ENCODE data around the gene STK32C.
"Not testable (repeated sequence)": the region's sequence is repeated elsewhere in the genome, so short reads cannot be mapped to it uniquely, and the experiment has no call there.

The STK32C gene

GRCh38 chr10:132230557-132231210 is 77.1 kb downstream of the STK32C start:
- no peak for DNase-seq (ENCODE audit: low read depth)

- no peak for DNase-seq (ENCODE audit: low read depth)
These were observed 77.8 kb downstream of the STK32C start for GRCh38 chr10:132229834-132230556.

GRCh38 chr10:132229096-132229495 is 78.7 kb downstream of the STK32C start:
- no peak for DNase-seq (ENCODE audit: low read depth)

GRCh38 chr10:132228616-132229015 is 79.1 kb downstream of the STK32C start:
- DNase-seq (ENCODE audit: low read depth), result no peak

GRCh38 chr10:132227851-132228390 is 79.8 kb downstream of the STK32C start:
- no peak for DNase-seq (ENCODE audit: low read depth)

GRCh38 chr10:132226586-132227405 is 81.0 kb downstream of the STK32C start:
- DNase-seq (ENCODE audit: low read depth), result no peak

GRCh38 chr10:132225849-132226205 is 81.9 kb downstream of the STK32C start:
- DNase-seq (ENCODE audit: low read depth), result no peak

- DNase-seq (ENCODE audit: low read depth), result no peak
These were observed 82.5 kb downstream of the STK32C start for GRCh38 chr10:132225073-132225848.

- DNase-seq (ENCODE audit: low read depth), result no peak
These were observed 83.2 kb downstream of the STK32C start for GRCh38 chr10:132224343-132225072.

GRCh38 chr10:132223611-132224342 is 84.0 kb downstream of the STK32C start:
- DNase-seq (ENCODE audit: low read depth), result no peak

- DNase-seq (ENCODE audit: low read depth), result peak; percentile 31
These were observed 84.6 kb downstream of the STK32C start for GRCh38 chr10:132223156-132223590.

GRCh38 chr10:132222726-132223125 is 85.0 kb downstream of the STK32C start:
- no peak for DNase-seq (ENCODE audit: low read depth)

- DNase-seq (ENCODE audit: low read depth), result not testable (repeated sequence)
These were observed 86.8 kb downstream of the STK32C start for GRCh38 chr10:132220996-132221395.

- DNase-seq (ENCODE audit: low read depth), result no peak
These were observed 87.7 kb downstream of the STK32C start for GRCh38 chr10:132220061-132220460.

GRCh38 chr10:132219486-132219885 is 88.3 kb downstream of the STK32C start:
- no peak for DNase-seq (ENCODE audit: low read depth)

- not testable (repeated sequence) for DNase-seq (ENCODE audit: low read depth)
These were observed 91.3 kb downstream of the STK32C start for GRCh38 chr10:132216441-132216840.

- DNase-seq (ENCODE audit: low read depth), result no peak
These were observed 93.8 kb downstream of the STK32C start for GRCh38 chr10:132213917-132214316.

- no peak for DNase-seq (ENCODE audit: low read depth)
These were observed 94.9 kb downstream of the STK32C start for GRCh38 chr10:132212816-132213215.

- DNase-seq (ENCODE audit: low read depth), result no peak
These were observed 96.5 kb downstream of the STK32C start for GRCh38 chr10:132211246-132211645.

GRCh38 chr10:132210766-132211165 is 97.0 kb downstream of the STK32C start:
- no peak for DNase-seq (ENCODE audit: low read depth)

Data from activated T-helper 1 cell treated with Interleukin-2 at 50 U/mL for 16 hours (primary cell).